Mucosa of gallbladder (tissue), 1 donor: ENCODE measurements around the gene PCDHGA7. TPM values are rescaled to one million over a fixed set of nuclear protein-coding genes. Genes with fewer than 3 reads are reported as not detected.
A peak's percentile ranks its signal among the peaks of the same experiment; 100 is the strongest.
"Not testable (repeated sequence)": the region's sequence is repeated elsewhere in the genome, so short reads cannot be mapped to it uniquely, and the experiment has no call there.

Source experiments
- DNase-seq: peaks from one replicate; pipeline ENCODE4 v3.0.0-alpha.2; 2020; ENCODE audit warnings: low spot score
- total RNA-seq: library from RNA; stranded (reverse); gene quantifications from one replicate; pipeline ENCODE4 v1.2.1, GENCODE V29; 2021
- donor health status: DM: no; HTN: no; CAD: no.

The PCDHGA7 gene
- total RNA-seq, 1 donor from 2014 or later, result 4.5 TPM

GRCh38 chr5:141398608-141399007 lies 16.1 kb downstream of the PCDHGA7 start:
- DNase-seq, result no peak

GRCh38 chr5:141399555-141400258 lies 17.2 kb downstream of the PCDHGA7 start:
- DNase-seq, result no peak

GRCh38 chr5:141402553-141403243 lies 20.2 kb downstream of the PCDHGA7 start, which contains the start of gene PCDHGA9:
Gene PCDHGA9, plus strand, starts transcription at chr5:141402778. Its CDS starts 175 bp downstream, at chr5:141402953.
- DNase-seq, result no peak

GRCh38 chr5:141403387-141403786 lies 20.8 kb downstream of the PCDHGA7 start:
- no peak for DNase-seq

GRCh38 chr5:141407790-141408505 lies 25.4 kb downstream of the PCDHGA7 start, which contains the start of gene PCDHGB6:
Gene PCDHGB6, plus strand, starts transcription at chr5:141408021. Its CDS starts 182 bp downstream, at chr5:141408203.
- DNase-seq, result not testable (repeated sequence)

- DNase-seq, result no peak
Observed at GRCh38 chr5:141409598-141410306, 27.2 kb downstream of the PCDHGA7 start.

- DNase-seq, result no peak
Observed at GRCh38 chr5:141411575-141411974, 29.0 kb downstream of the PCDHGA7 start.

GRCh38 chr5:141412854-141413539 lies 30.5 kb downstream of the PCDHGA7 start, which contains the start of gene PCDHGA10:
Gene PCDHGA10, plus strand, starts transcription at chr5:141412987. Its CDS starts 189 bp downstream, at chr5:141413176.
- DNase-seq, result peak; percentile 44

- DNase-seq, result no peak
Observed at GRCh38 chr5:141413540-141414069, 31.1 kb downstream of the PCDHGA7 start.

GRCh38 chr5:141414548-141415274 lies 32.2 kb downstream of the PCDHGA7 start:
- not testable (repeated sequence) for DNase-seq

- DNase-seq, result not testable (repeated sequence)
Observed at GRCh38 chr5:141415275-141415618, 32.7 kb downstream of the PCDHGA7 start.

GRCh38 chr5:141417494-141418172 lies 35.1 kb downstream of the PCDHGA7 start, which contains the start of gene PCDHGB7:
Gene PCDHGB7, plus strand, starts transcription at chr5:141417677. Its CDS starts 183 bp downstream, at chr5:141417860.
- peak; percentile 62 for DNase-seq

- DNase-seq, result no peak
Observed at GRCh38 chr5:141419074-141419880, 36.7 kb downstream of the PCDHGA7 start.

- no peak for DNase-seq
Observed at GRCh38 chr5:141420855-141421488, 38.4 kb downstream of the PCDHGA7 start, which contains the start of gene PCDHGA11. Gene PCDHGA11, plus strand, starts transcription at chr5:141421051. Its CDS starts 177 bp downstream, at chr5:141421228.

GRCh38 chr5:141421489-141421855 lies 38.9 kb downstream of the PCDHGA7 start:
- no peak for DNase-seq

- no peak for DNase-seq
Observed at GRCh38 chr5:141422742-141423291, 40.3 kb downstream of the PCDHGA7 start.

GRCh38 chr5:141427783-141428426 lies 45.4 kb downstream of the PCDHGA7 start:
- no peak for DNase-seq
